KMS-11 (cell line): ENCODE measurements around the gene TTC28.
"Not testable (repeated sequence)": the region's sequence is repeated elsewhere in the genome, so short reads cannot be mapped to it uniquely, and the experiment has no call there.

Source experiments
- H2AFZ ChIP-seq: fragments of 200-600 bp; sonication (generic); 2 replicates; pipeline ENCODE4 v1.6.1; 2016; ENCODE audit warnings: antibody characterized with exemption, mixed run types, low read depth
- H3K27ac ChIP-seq: fragments of 200-600 bp; sonication (generic); 2 replicates; pipeline ENCODE4 v1.6.1; 2016; ENCODE audit warnings: mild to moderate bottlenecking, mixed run types
- H3K27me3 ChIP-seq: fragments of 200-600 bp; sonication (generic); 2 replicates; pipeline ENCODE4 v1.6.1; 2017; ENCODE audit warnings: mild to moderate bottlenecking, low read depth, mixed run types, moderate library complexity; ENCODE audit not compliant: insufficient read depth
- H3K36me3 ChIP-seq: fragments of 200-600 bp; sonication (generic); 2 replicates; pipeline ENCODE4 v1.6.1; 2017; ENCODE audit warnings: mild to moderate bottlenecking, mixed run types; ENCODE audit not compliant: insufficient read depth
- H3K4me1 ChIP-seq: fragments of 200-600 bp; sonication (generic); 2 replicates; pipeline ENCODE4 v1.6.1; 2016; ENCODE audit warnings: mild to moderate bottlenecking, low read depth, mixed run types; ENCODE audit not compliant: poor library complexity, severe bottlenecking
- H3K4me2 ChIP-seq: fragments of 200-600 bp; sonication (generic); 2 replicates; pipeline ENCODE4 v1.7.0; 2016; ENCODE audit warnings: mild to moderate bottlenecking, mixed run types
- H3K4me3 ChIP-seq: fragments of 200-600 bp; sonication (generic); IDR thresholded peaks from 2 replicates; pipeline ENCODE4 v1.6.1; 2017; ENCODE audit warnings: low read depth, low read length, mixed read lengths; ENCODE audit not compliant: insufficient read depth
- H3K79me2 ChIP-seq: fragments of 200-600 bp; sonication (generic); 2 replicates; pipeline ENCODE4 v1.6.1; 2016; ENCODE audit warnings: low read depth, mixed run types; ENCODE audit not compliant: insufficient read depth
- H3K9ac ChIP-seq: fragments of 200-600 bp; sonication (generic); 2 replicates; pipeline ENCODE4 v1.6.1; 2016; ENCODE audit warnings: mild to moderate bottlenecking, mixed run types
- H4K20me1 ChIP-seq: fragments of 200-600 bp; sonication (generic); 2 replicates; pipeline ENCODE4 v1.6.1; 2016; ENCODE audit warnings: mild to moderate bottlenecking, mixed run types; ENCODE audit not compliant: insufficient read depth
- CTCF ChIP-seq: fragments of 200-600 bp; sonication (generic); conservative IDR thresholded peaks from 2 replicates; pipeline ENCODE4 v1.6.1; 2017; ENCODE audit warnings: low read depth, mild to moderate bottlenecking, antibody characterized with exemption, low read length, moderate library complexity, mixed read lengths

Gene TTC28

GRCh38 chr22:28702891-28703290 lies 23.3 kb upstream of the TTC28 start:
- no peaks in the 10 kb centered on the region for H3K36me3 ChIP-seq

GRCh38 chr22:28693041-28693760 lies 13.6 kb upstream of the TTC28 start:
- not testable (repeated sequence) for H3K4me1 ChIP-seq, H3K9ac ChIP-seq, H3K36me3 ChIP-seq, H3K27me3 ChIP-seq, H3K27ac ChIP-seq, H4K20me1 ChIP-seq, H3K79me2 ChIP-seq, H2AFZ ChIP-seq, H3K4me3 ChIP-seq, H3K4me2 ChIP-seq

More at GRCh38 chr22:28702891-28703290, 23.3 kb upstream of the TTC28 start:
- Histone ChIP-seq H2AFZ (no peak overlapping the region), H3K4me3 (no peak overlapping the region), H3K27me3 (no peaks in the 10 kb centered on the region), H3K27ac (no peak overlapping the region), H3K4me1 (peaks cover 2% of the 10 kb centered on the region), H3K9ac (no peak overlapping the region), H3K4me2 (no peak overlapping the region), H4K20me1 (no peaks in the 10 kb centered on the region), H3K79me2 (no peaks in the 10 kb centered on the region)
- TF ChIP-seq CTCF: no peak

GRCh38 chr22:28689796-28690195 lies 10.2 kb upstream of the TTC28 start:
- not testable (repeated sequence) for H2AFZ ChIP-seq, H3K27me3 ChIP-seq, H4K20me1 ChIP-seq, H3K36me3 ChIP-seq, H3K79me2 ChIP-seq, H3K4me2 ChIP-seq, H3K9ac ChIP-seq, H3K4me1 ChIP-seq, H3K27ac ChIP-seq, H3K4me3 ChIP-seq

GRCh38 chr22:28682966-28683365 lies 3.3 kb upstream of the TTC28 start:
- H3K4me3 ChIP-seq, H3K4me2 ChIP-seq, H2AFZ ChIP-seq, H3K9ac ChIP-seq, H3K36me3 ChIP-seq, H3K79me2 ChIP-seq, H3K4me1 ChIP-seq, H3K27me3 ChIP-seq, H4K20me1 ChIP-seq, H3K27ac ChIP-seq: not testable (repeated sequence)

GRCh38 chr22:28680813-28681490 lies 1.3 kb upstream of the TTC28 start:
- not testable (repeated sequence) for H3K79me2 ChIP-seq, H3K4me3 ChIP-seq, H2AFZ ChIP-seq, H4K20me1 ChIP-seq, H3K36me3 ChIP-seq, H3K4me1 ChIP-seq, H3K9ac ChIP-seq, H3K4me2 ChIP-seq, H3K27ac ChIP-seq, H3K27me3 ChIP-seq

GRCh38 chr22:28678778-28679610 lies 646 bp downstream of the TTC28 start:
- H3K36me3 ChIP-seq, H3K9ac ChIP-seq, H3K4me3 ChIP-seq, H4K20me1 ChIP-seq, H2AFZ ChIP-seq, H3K27ac ChIP-seq, H3K4me2 ChIP-seq, H3K79me2 ChIP-seq: not testable (repeated sequence)
- H3K4me1 ChIP-seq: peaks cover 13% of the 10 kb centered on the region
- peaks cover 21% of the 10 kb centered on the region for H3K27me3 ChIP-seq

GRCh38 chr22:28678170-28678569 lies 1.5 kb downstream of the TTC28 start:
- not testable (repeated sequence) for H4K20me1 ChIP-seq, H2AFZ ChIP-seq, H3K27ac ChIP-seq, H3K79me2 ChIP-seq, H3K9ac ChIP-seq, H3K36me3 ChIP-seq, H3K4me2 ChIP-seq, H3K4me3 ChIP-seq
- Histone ChIP-seq H3K4me1 (peaks cover 21% of the 10 kb centered on the region), H3K27me3 (peaks cover 25% of the 10 kb centered on the region)
